HG03139 (cell line): ENCODE data around the gene MROH7.

Experiments used
- ATAC-seq: cut with Tn5 transposase; IDR thresholded peaks from one replicate; pipeline ENCODE4 v1.9.1; 2021; ENCODE audit not compliant: unreplicated experiment

MROH7 gene

GRCh38 chr1:54640863-54641836, at the start of gene MROH7:
MROH7 (plus strand) TSS chr1:54641786; CDS start chr1:54652927, 11,141 bp downstream.
- ATAC-seq: no peak

DNA sequence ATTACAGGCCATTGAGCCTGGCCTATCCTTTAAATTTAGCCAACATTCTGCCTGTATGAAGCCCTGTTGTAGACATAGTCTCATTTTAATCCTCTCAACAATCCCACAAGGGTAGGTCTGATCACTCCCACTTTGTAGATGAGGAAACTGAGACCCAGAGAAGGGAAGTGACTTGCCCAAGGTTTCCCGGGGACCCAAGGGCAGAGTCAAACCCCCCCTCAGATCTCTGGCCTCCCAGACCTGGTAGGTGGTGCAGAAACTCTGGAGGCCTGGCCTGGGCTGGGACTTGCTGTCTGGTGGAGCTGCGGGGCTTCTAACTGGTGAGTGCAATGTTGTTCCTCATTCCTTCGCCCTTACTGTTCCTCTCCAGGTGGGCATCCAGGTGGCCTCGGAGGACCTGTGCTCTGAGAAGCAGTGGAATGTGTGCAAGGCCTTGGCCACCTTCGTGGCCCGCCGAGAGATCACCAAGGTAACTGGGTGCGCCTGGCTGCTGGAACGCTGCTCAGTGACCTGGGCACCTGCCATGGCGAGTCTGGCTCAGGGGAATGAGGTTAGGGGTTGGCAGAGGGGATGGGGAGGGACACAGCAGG, 47.9 kb upstream of the MROH7 start:
- ATAC-seq: no peak

- ATAC-seq: no peak
Measured at GRCh38 chr1:54594463-54594862, 47.1 kb upstream of the MROH7 start.

GRCh38 chr1:54595956-54596498, 45.6 kb upstream of the MROH7 start:
- no peak for ATAC-seq

DNA sequence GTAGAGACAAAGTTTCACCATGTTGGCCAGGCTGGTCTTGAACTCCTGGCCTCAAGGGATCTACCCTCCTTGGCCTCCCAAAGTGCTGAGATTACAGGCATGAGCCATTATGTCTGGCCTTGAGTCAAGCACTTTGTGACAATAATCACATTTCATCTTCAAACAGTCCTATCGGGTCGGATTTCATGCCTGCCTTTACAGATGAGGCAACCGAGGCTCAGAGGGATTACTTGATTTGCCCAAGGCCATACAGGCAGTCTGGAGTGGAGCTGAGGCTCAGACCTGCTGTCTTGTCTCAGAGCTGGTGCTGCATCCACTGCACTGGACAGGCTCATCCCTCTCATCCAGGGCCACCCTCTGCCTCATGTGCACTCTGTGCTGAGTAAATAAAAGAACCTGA, 44.8 kb upstream of the MROH7 start:
- ATAC-seq: no peak

- no peak for ATAC-seq
Measured at GRCh38 chr1:54597455-54598030, 44.0 kb upstream of the MROH7 start.

GRCh38 chr1:54599211-54599823, 42.3 kb upstream of the MROH7 start:
- no peak for ATAC-seq

DNA sequence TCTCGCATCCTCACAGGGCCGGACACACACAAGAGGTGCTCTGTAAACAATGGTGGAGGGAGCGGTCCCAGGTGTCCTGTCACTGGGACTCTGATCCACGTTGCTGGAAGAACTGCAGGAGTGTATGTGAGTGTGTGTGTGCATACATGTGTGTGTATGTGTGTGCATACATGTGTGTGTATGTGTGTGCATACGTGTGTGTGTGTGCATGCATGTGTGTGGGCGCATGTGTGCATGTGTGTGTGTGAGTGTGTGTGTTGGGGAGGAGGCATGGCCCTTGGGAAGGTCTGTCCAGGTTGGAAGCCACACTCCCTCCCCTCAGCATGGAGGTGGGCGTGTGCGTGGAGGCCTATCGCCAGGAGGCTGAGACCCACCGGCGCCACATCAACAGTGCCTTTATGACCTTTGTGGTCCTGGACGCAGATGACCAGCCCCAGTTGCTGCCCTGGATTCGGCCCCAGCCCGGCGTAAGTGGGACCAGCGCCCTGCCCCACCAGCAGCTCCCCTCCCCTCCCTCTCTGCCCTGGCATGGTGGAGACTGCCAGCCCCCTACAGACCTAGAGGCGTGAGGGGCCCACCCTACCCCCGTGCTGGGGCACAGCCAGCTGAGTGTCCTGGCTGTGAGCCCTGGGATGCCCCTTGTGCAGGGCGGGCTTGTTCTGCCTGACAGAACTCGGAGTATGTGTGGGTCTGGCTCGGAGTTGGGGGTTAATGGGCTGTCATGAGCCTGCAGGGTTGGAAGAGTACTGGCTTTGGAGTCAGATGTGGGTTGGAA, 40.5 kb upstream of the MROH7 start:
- ATAC-seq: no peak

DNA sequence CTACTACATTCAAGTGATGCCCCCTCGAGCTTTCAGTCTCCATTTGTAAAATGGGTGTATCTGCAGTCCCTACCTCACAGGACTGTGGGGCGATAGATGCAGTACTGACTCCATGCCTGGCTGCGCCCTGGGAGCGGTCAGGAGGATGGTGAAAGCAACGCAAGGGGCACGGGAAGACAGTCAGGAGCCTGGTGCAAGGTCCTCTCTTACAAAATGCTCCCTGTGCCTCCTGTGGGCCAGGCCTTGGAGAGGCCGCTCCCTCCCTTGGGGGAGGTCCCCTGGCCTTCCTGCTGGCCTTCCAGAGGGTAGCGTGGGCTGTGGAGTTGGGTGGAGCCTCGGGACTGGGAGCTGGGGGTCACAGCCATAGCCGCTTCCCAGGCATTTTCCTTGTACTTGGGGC, 39.9 kb upstream of the MROH7 start:
- ATAC-seq: no peak

- no peak for ATAC-seq
Measured at GRCh38 chr1:54602554-54602953, 39.0 kb upstream of the MROH7 start.

GRCh38 chr1:54603241-54603640, 38.3 kb upstream of the MROH7 start:
- ATAC-seq: no peak

GRCh38 chr1:54604051-54604450, 37.5 kb upstream of the MROH7 start:
- no peak for ATAC-seq

GRCh38 chr1:54604572-54605370, 36.8 kb upstream of the MROH7 start:
- ATAC-seq: no peak

DNA sequence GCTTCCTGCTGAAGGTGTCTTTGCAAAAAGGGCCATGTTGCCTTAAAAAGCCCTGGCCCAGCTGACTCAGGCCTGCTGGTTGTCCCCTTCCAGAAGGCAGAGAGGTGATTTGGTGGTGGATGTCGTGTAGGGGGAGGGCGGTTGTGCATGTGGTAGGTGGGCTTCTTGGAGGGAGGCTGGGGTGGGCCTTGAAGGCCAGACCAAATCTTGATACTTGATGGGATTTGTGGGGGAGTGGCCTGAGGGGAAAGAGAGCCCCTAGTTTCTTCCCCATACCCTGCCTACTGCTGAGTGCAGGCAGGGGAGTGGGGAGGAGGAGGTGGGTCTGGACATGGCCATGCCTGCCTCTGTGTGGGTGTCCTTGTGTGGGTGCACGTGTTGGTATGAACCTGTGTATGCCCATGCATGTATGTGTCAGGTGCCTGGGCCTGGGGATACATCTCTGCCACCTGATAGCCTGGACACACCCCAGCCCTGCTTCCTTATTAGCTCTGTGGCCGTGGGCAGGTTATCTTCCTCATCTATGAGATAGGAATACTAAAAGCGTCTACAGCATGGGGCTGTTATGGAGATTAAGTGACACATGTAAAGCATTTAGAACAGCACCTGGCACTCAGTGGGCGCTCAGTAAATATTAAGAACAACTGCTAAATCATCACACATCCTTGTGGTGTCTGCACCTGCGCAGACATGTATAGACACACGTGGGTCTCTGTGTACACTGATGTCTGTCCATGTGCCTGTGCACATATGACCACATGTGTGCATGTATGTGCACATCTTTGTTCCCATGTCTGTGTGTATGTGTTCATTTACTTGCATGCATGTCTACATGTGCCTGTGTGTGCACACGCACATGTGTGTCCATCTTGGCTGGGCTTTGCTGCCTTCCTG, 35.2 kb upstream of the MROH7 start:
- no peak for ATAC-seq

DNA sequence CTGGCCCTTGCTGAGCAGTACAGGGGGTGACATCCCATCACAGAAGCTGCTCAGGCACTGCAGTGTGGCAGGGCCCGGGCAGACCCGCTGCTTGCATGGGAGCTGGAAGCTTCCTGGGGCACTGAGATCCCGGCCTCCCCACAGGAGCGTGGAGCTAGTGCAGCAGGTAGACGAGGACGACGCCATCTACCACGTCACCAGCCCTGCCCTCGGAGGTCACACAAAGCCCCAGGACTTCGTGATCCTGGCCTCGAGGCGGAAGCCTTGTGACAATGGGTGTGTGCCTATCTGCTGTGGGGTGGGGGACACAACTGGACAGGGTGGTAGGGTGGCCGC, 34.6 kb upstream of the MROH7 start:
- no peak for ATAC-seq

DNA sequence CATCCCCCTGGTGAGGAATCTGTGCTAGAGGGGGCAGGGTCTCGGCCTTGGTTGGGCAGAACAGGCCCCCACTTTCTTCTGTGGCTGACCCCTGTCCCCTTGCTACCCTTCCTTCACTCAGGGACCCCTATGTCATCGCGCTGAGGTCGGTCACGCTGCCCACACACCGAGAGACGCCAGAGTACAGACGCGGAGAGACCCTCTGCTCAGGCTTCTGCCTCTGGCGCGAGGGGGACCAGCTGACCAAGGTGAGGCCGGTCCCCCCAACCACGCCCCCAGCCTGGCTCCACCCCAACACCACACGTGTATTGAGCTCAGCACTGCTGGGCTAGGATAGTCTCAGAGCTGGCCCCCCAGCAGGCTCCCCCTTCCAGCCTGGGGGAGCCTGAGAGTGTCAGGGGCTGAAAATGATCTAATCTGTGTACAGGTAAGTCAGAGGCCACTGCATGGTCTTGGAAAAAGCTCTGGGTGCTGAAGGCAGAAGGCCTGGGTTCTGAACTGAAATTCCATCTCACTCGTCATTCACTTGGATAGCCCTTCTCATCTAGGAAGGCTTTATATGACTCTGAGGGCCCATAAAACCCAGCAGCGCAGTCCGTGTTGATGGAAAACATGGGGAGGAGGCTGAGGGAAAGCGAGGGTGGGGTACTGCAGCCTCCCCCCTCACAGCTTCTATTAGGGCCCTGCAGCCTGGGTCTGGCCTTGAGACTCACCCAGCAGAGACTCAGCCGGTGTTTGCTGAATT, 33.6 kb upstream of the MROH7 start:
- no peak for ATAC-seq

DNA sequence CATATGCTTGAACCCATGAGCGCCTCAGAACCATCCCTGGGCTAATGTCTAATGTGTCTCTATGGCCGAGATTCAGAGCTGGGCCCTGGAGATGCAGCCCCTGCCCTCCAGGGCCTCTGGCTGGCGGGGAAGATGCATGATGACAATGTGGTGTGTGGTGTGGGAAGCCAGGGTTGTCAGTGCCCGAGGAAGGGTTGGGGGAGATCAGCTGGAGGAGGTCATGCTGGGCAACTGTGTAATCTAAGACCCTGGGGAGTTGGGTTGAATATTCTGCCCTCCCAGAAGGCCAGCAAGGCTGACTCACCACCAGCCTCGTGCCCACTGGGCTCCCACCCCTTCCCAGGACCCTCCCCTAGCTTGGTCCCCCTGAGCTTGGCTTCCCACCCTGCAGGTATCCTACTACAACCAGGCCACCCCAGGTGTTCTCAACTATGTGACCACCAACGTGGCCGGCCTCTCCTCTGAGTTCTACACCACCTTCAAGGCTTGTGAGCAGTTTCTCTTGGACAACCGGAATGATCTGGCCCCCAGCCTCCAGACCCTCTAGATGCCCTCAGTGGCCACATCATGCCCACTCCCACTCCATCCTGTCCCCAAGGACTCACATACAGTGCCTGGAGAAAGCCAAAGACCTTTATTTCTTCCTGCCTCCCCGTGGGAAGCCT, 32.9 kb upstream of the MROH7 start:
- no peak for ATAC-seq
